Activated T-helper 2 cell treated with anti-CD3 and anti-CD28 coated beads, Interferon-gamma antibody, Interleukin-2, Interleukin-4, amounts not matched to agents 10 μg/mL and 5 μg/mL and 100 μg/mL, durations not matched to agents 14 hours and 24 hours and 36 hours (primary cell): ENCODE results near the gene RBCK1. TPM values are rescaled to one million over a fixed set of nuclear protein-coding genes. Genes with fewer than 3 reads are reported as not detected.
A peak's percentile ranks its signal among the peaks of the same experiment; 100 is the strongest.
"Not testable (repeated sequence)": the region's sequence is repeated elsewhere in the genome, so short reads cannot be mapped to it uniquely, and the experiment has no call there.

Source experiments
- DNase-seq: peaks from one replicate; pipeline ENCODE4 v3.0.0; 2021; ENCODE audit warnings: low spot score
- H3K27ac Mint-ChIP-seq: one replicate; pipeline ENCODE4 v1.8.0; 2021; ENCODE audit warnings: mixed read lengths
- H3K27me3 Mint-ChIP-seq: one replicate; pipeline ENCODE4 v1.8.0; 2021; ENCODE audit warnings: low read depth, mixed read lengths
- H3K36me3 Mint-ChIP-seq: one replicate; pipeline ENCODE4 v1.8.0; 2021; ENCODE audit warnings: low read depth, mixed read lengths
- H3K4me1 Mint-ChIP-seq: one replicate; pipeline ENCODE4 v1.8.0; 2021; ENCODE audit warnings: low read depth, mixed read lengths
- H3K4me3 Mint-ChIP-seq: one replicate; pipeline ENCODE4 v1.8.0; 2021; ENCODE audit warnings: low read depth, mild to moderate bottlenecking, moderate library complexity, mixed read lengths
- H3K9me3 Mint-ChIP-seq: one replicate; pipeline ENCODE4 v1.8.0; 2021; ENCODE audit warnings: mixed read lengths
- intact Hi-C: fragments of 100-400 bp; cut with micrococcal nuclease; formaldehyde crosslinking; loops from one replicate; pipeline ENCODE4 v1.15.1; 2023
- total RNA-seq: library from RNA; stranded (reverse); gene quantifications from 2 replicates; pipeline ENCODE4 v1.2.3, GENCODE V29; 2022

Gene RBCK1
- total RNA-seq, 1 donor from 2014 or later = 112 TPM

- Mint-ChIP-seq H3K27ac (no peak overlapping the region), H3K27me3 (no peaks in the 10 kb centered on the region), H3K4me1 (peaks cover 40% of the 10 kb centered on the region), H3K9me3 (no peaks in the 10 kb centered on the region), H3K4me3 (no peak overlapping the region), H3K36me3 (no peaks in the 10 kb centered on the region)
- intact Hi-C loops = loop anchor here (5.0 kb wide), 1 partner anchor 37 kb away; the partner anchor contains the start of gene RBCK1
- no peak for DNase-seq
These were observed 37.9 kb upstream of the RBCK1 start for GRCh38 chr20:370151-370600.

DNA sequence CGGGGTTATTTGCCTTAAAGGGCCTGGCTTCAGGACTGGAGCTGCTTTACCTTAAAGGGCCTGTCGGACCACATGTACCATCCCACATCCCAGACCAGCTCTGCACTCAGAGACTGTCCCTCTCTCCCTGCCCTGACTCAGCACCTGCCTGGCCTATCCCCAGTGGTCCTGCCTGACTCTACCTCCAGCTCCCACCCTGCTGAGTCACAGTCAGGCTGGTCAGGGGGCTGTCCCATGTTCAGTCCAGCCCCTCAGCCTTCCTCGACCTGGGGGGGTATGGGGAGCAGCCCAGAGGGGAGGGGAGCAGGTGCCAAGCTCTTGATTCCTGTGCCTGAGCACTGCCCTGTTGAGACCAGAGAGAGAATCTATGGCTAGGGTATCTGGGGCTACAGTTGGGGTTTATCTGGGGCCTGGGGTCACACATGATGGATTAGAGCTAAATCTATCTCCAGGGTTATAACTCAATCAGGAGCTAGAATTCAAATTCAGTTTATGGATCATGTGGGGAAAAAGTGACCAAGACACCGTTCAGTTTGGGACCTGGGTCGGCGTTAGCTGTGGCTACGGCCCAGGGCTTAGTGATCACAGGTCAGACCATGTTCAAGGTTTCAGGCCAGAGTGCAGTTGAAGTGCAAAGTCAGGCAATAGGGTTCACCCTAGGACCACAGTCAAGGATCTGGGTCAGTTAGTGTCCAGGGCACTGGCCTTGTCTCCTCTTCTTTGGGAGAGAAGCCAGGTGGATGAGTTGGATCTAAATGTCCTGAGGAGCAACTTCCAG is 36.9 kb upstream of the RBCK1 start:
- Mint-ChIP-seq H3K27ac (no peak overlapping the region), H3K27me3 (no peaks in the 10 kb centered on the region), H3K9me3 (no peaks in the 10 kb centered on the region), H3K36me3 (no peaks in the 10 kb centered on the region), H3K4me1 (peaks cover 33% of the 10 kb centered on the region), H3K4me3 (no peak overlapping the region)
- intact Hi-C loops = loop anchor here (5.0 kb wide), 1 partner anchor 36 kb away; the partner anchor contains the start of gene RBCK1
- DNase-seq = no peak

- Mint-ChIP-seq H3K4me3 (no peak overlapping the region), H3K27me3 (no peaks in the 10 kb centered on the region), H3K27ac (peak overlapping the region; percentile 48), H3K4me1 (peaks cover 29% of the 10 kb centered on the region), H3K36me3 (no peaks in the 10 kb centered on the region), H3K9me3 (no peaks in the 10 kb centered on the region)
- intact Hi-C loops = loop anchor here (5.0 kb wide), 1 partner anchor 35 kb away; the partner anchor contains the start of gene RBCK1
- no peak for DNase-seq
These were observed 36.1 kb upstream of the RBCK1 start for GRCh38 chr20:371755-372542.

- H3K27ac Mint-ChIP-seq = peak overlapping the region; percentile 48
- not testable (repeated sequence) for DNase-seq
These were observed 35.5 kb upstream of the RBCK1 start for GRCh38 chr20:372543-373082.

GRCh38 chr20:373171-373890 is 34.8 kb upstream of the RBCK1 start:
- no peaks in the 10 kb centered on the region for H3K36me3 Mint-ChIP-seq
- H3K4me1 Mint-ChIP-seq = peaks cover 27% of the 10 kb centered on the region
- H3K27me3 Mint-ChIP-seq = no peaks in the 10 kb centered on the region
- peak overlapping the region; percentile 25 for H3K27ac Mint-ChIP-seq
- H3K4me3 Mint-ChIP-seq = no peak overlapping the region
- intact Hi-C loops = loop anchor here (5.0 kb wide), 1 partner anchor 34 kb away; the partner anchor contains the start of gene RBCK1
- DNase-seq = no peak
- no peaks in the 10 kb centered on the region for H3K9me3 Mint-ChIP-seq

More at GRCh38 chr20:372543-373082, 35.5 kb upstream of the RBCK1 start:
- peaks cover 27% of the 10 kb centered on the region for H3K4me1 Mint-ChIP-seq
- not testable (repeated sequence) for H3K9me3 Mint-ChIP-seq, H3K4me3 Mint-ChIP-seq, H3K27me3 Mint-ChIP-seq, H3K36me3 Mint-ChIP-seq
- intact Hi-C loops = loop anchor here (5.0 kb wide), 1 partner anchor 35 kb away; the partner anchor contains the start of gene RBCK1

DNA sequence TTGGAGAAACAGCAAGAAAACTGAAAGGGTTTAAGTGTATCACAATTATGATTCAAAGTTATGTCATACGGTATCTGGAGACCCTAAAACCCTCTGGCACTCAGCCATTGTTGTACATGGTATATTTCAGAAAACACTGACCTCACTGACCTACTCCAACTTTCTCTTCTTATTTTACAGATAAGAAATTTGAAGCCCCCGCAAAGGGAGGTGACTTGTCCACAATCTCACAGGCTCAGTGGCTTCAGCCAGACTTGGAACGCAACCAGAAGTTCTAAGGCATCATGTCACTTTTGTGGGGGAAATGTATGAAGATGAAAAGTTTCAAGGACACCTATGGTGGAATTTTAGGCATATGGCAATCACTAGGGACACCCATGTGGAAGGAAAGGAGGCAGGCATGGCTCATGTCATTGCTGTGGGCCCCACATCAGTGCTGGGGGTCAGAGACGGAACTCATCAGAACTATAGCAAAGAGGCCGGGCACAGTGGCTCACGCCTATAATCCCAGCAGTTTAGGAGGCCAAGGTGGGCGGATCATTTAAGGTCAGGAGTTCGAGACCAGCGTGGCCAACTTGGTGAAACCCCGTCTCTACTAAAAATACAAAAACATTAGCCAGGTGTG is 32.7 kb upstream of the RBCK1 start:
- intact Hi-C loops = no loop called here
- DNase-seq = no peak
- no peak overlapping the region for H3K27ac Mint-ChIP-seq
- no peaks in the 10 kb centered on the region for H3K27me3 Mint-ChIP-seq
- H3K9me3 Mint-ChIP-seq = no peaks in the 10 kb centered on the region
- peaks cover 20% of the 10 kb centered on the region for H3K4me1 Mint-ChIP-seq
- H3K36me3 Mint-ChIP-seq = no peaks in the 10 kb centered on the region
- no peak overlapping the region for H3K4me3 Mint-ChIP-seq

GRCh38 chr20:376089-376488 is 32.0 kb upstream of the RBCK1 start:
- no peak for DNase-seq
- Mint-ChIP-seq H3K9me3 (no peaks in the 10 kb centered on the region), H3K27me3 (no peaks in the 10 kb centered on the region), H3K36me3 (no peaks in the 10 kb centered on the region), H3K27ac (no peak overlapping the region), H3K4me1 (peaks cover 20% of the 10 kb centered on the region), H3K4me3 (no peak overlapping the region)
- intact Hi-C loops = no loop called here

DNA sequence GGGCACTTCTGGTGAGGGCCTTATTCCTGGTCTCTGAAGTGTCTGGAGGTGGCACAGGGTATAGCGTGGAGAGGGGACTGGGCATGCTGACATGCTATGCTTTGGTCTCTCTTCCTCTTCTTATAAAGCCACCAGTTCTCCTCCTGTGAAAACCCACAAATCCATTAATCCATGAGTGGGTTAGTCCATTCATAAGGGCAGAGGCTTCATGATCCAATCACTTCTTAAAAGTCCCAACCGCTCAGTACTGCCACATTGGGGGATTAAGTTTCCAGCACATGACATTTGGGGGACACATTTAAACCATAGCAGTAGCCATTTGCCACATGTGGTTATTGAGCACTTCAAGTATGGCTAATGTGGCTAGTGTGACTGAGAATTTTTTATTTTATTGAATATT is 31.3 kb upstream of the RBCK1 start:
- Mint-ChIP-seq H3K27ac (no peak overlapping the region), H3K4me3 (no peak overlapping the region), H3K36me3 (no peaks in the 10 kb centered on the region), H3K27me3 (no peaks in the 10 kb centered on the region), H3K9me3 (no peaks in the 10 kb centered on the region), H3K4me1 (peaks cover 19% of the 10 kb centered on the region)
- intact Hi-C loops = no loop called here
- no peak for DNase-seq

DNA sequence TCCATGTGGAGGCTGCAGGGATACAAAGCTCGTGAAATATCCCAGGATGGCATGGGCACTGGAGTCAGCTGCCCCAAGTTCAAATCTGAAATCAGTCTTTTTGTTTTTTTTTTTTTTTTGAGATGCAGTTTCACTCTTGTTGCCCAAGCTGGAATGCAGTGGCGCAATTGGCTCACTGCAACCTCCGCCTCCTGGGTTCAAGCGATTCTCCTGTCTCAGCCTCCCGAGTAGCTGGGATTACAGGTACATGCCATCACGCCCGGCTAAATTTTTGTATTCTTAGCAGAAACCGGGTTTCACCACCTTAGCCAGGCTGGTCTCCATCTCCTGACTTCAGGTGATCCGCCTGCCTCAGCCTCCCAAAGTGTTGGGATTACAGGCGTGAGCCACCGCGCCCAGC is 30.5 kb upstream of the RBCK1 start:
- H3K27ac Mint-ChIP-seq, H3K9me3 Mint-ChIP-seq, DNase-seq, H3K36me3 Mint-ChIP-seq, H3K4me3 Mint-ChIP-seq, intact Hi-C loops, H3K27me3 Mint-ChIP-seq: not testable (repeated sequence)
- peaks cover 17% of the 10 kb centered on the region for H3K4me1 Mint-ChIP-seq

- intact Hi-C loops = no loop called here
- peaks cover 2% of the 10 kb centered on the region for H3K36me3 Mint-ChIP-seq
- no peak overlapping the region for H3K4me3 Mint-ChIP-seq
- H3K4me1 Mint-ChIP-seq = peaks cover 20% of the 10 kb centered on the region
- H3K9me3 Mint-ChIP-seq = no peaks in the 10 kb centered on the region
- DNase-seq = no peak
- H3K27me3 Mint-ChIP-seq = no peaks in the 10 kb centered on the region
- peak overlapping the region; percentile 4 for H3K27ac Mint-ChIP-seq
These were observed 29.1 kb upstream of the RBCK1 start for GRCh38 chr20:378961-379336.

GRCh38 chr20:380763-381580 is 27.1 kb upstream of the RBCK1 start:
- DNase-seq = peak; percentile 60
- Mint-ChIP-seq H3K36me3 (peaks cover 14% of the 10 kb centered on the region), H3K27me3 (no peaks in the 10 kb centered on the region), H3K9me3 (no peaks in the 10 kb centered on the region), H3K4me3 (peak overlapping the region; percentile 88), H3K27ac (peak overlapping the region; percentile 89), H3K4me1 (peaks cover 23% of the 10 kb centered on the region)
- intact Hi-C loops = loop anchor here (2.0 kb wide), 1 partner anchor 58 kb away; no protein-coding TSS in a partner anchor
